Loucy (cell line): ENCODE data around the gene ASB16.

Experiments used
- H2AFZ ChIP-seq: fragments of 200-600 bp; sonication (generic); 2 replicates; pipeline ENCODE4 v1.6.0; 2016; ENCODE audit warnings: antibody characterized with exemption, mild to moderate bottlenecking, low read length, moderate library complexity
- H3F3A ChIP-seq: fragments of 200-600 bp; 2 replicates; pipeline ENCODE4 v1.6.0; 2016; ENCODE audit warnings: antibody characterized with exemption, low read depth, mild to moderate bottlenecking
- H3K27me3 ChIP-seq: fragments of 200-600 bp; sonication (generic); 2 replicates; pipeline ENCODE4 v1.6.1; 2014; ENCODE audit warnings: low read length, mild to moderate bottlenecking; ENCODE audit not compliant: insufficient read depth, poor library complexity, severe bottlenecking
- H3K36me3 ChIP-seq: fragments of 200-600 bp; sonication (generic); 2 replicates; pipeline ENCODE4 v1.6.1; 2016; ENCODE audit warnings: low read length; ENCODE audit not compliant: insufficient read depth
- H3K4me1 ChIP-seq: fragments of 200-600 bp; sonication (generic); 2 replicates; pipeline ENCODE4 v1.5.1; 2014; ENCODE audit warnings: low read length, mild to moderate bottlenecking; ENCODE audit not compliant: insufficient read depth, poor library complexity, severe bottlenecking
- H3K4me2 ChIP-seq: fragments of 200-600 bp; sonication (generic); 2 replicates; pipeline ENCODE4 v1.6.0; 2014; ENCODE audit warnings: antibody characterized with exemption, low read length, low read depth, mild to moderate bottlenecking; ENCODE audit not compliant: poor library complexity, severe bottlenecking
- H3K4me3 ChIP-seq: fragments of 200-600 bp; sonication (generic); 2 replicates; pipeline ENCODE4 v1.5.1; 2014; ENCODE audit warnings: low read length, mild to moderate bottlenecking, mixed read lengths; ENCODE audit not compliant: poor library complexity, severe bottlenecking
- H3K79me2 ChIP-seq: fragments of 200-600 bp; sonication (generic); 2 replicates; pipeline ENCODE4 v1.6.1; 2014; ENCODE audit warnings: low read length; ENCODE audit not compliant: insufficient read depth
- H3K9ac ChIP-seq: fragments of 200-600 bp; sonication (generic); 2 replicates; pipeline ENCODE4 v1.6.0; 2014; ENCODE audit warnings: mild to moderate bottlenecking, low read depth, low read length, moderate library complexity; ENCODE audit not compliant: poor library complexity, severe bottlenecking
- H3K9me2 ChIP-seq: fragments of 200-600 bp; sonication (generic); replicated peaks from 2 replicates; pipeline ENCODE4 v1.6.1; 2016; ENCODE audit warnings: low read depth, low read length, mixed read lengths
- H3K9me3 ChIP-seq: fragments of 200-600 bp; sonication (generic); 2 replicates; pipeline ENCODE4 v1.6.1; 2014; ENCODE audit warnings: mild to moderate bottlenecking, antibody characterized with exemption, low read length, low read depth; ENCODE audit not compliant: insufficient read depth
- H4K20me1 ChIP-seq: fragments of 200-600 bp; sonication (generic); 2 replicates; pipeline ENCODE4 v1.6.0; 2014; ENCODE audit warnings: antibody characterized with exemption, low read length, mild to moderate bottlenecking; ENCODE audit not compliant: insufficient read depth, poor library complexity, severe bottlenecking
- EZH2phosphoT487 ChIP-seq: fragments of 200-600 bp; IDR thresholded peaks from 2 replicates; pipeline ENCODE4 v1.6.1; 2018; ENCODE audit warnings: antibody characterized with exemption, mild to moderate bottlenecking, moderate library complexity, borderline replicate concordance
- TF ChIP-seq, protein P1 (sequence below): fragments of 200-600 bp; sonication (generic); conservative IDR thresholded peaks from 2 replicates; pipeline ENCODE4 v1.5.1; 2014; ENCODE audit warnings: mild to moderate bottlenecking, antibody characterized with exemption, low read length

Gene ASB16

DNA sequence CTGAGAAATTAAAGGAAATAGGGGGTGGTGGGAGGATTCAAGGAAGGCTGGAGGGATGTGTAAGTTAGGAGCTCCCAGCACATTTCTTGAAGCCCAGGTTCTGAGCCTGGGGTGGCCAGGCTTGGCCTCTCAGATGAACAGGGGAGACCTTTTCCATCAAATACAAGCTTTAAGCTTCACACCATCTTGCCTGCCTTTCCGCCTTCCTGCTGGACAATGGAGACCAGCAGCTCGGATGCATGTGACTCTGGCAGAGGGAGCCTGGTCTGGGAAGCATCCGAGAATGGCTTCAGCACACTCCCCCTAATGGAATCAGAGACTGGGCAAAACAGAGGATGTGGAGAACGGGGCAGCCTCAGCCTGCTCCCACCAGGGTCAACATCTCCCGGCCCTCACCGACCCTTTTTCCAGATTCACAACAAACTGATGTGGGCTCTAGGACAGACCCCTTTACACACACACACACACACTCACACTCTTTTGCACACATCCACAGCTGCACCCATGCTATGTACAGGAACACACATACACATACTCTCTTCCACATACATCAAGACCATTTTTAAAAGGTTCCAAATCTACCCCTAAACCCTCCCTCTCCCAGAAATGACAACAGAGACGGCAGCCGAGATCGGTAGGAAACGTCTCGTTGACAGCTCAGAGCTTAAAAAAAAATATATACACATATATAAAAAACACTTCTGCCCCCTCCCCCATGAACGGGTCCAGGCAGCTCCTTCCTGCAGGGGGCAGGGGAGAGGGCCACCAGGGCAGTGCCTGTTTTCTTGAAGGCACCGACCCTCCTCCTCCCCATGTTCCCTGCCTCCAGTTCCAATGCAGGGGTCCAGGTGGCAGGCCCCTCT, 35.7 kb downstream of the ASB16 start:
- Histone ChIP-seq H3K9me2 (no peaks in the 10 kb centered on the region), H3K27me3 (no peaks in the 10 kb centered on the region), H2AFZ (no peak overlapping the region), H3K9ac (no peak overlapping the region), H3K4me3 (no peak overlapping the region), H3F3A (0 out of 2 replicates have a peak, but pooled peaks cover 4% of the 10 kb centered on the region), H3K4me1 (peaks cover 5% of the 10 kb centered on the region), H3K4me2 (no peak overlapping the region), H4K20me1 (no peaks in the 10 kb centered on the region), H3K79me2 (no peaks in the 10 kb centered on the region), H3K9me3 (no peaks in the 10 kb centered on the region), H3K36me3 (peaks cover 39% of the 10 kb centered on the region; the same call in 1 of the 2 replicates)
- TF ChIP-seq, protein P1, sequence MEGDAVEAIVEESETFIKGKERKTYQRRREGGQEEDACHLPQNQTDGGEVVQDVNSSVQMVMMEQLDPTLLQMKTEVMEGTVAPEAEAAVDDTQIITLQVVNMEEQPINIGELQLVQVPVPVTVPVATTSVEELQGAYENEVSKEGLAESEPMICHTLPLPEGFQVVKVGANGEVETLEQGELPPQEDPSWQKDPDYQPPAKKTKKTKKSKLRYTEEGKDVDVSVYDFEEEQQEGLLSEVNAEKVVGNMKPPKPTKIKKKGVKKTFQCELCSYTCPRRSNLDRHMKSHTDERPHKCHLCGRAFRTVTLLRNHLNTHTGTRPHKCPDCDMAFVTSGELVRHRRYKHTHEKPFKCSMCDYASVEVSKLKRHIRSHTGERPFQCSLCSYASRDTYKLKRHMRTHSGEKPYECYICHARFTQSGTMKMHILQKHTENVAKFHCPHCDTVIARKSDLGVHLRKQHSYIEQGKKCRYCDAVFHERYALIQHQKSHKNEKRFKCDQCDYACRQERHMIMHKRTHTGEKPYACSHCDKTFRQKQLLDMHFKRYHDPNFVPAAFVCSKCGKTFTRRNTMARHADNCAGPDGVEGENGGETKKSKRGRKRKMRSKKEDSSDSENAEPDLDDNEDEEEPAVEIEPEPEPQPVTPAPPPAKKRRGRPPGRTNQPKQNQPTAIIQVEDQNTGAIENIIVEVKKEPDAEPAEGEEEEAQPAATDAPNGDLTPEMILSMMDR, result peak; percentile 32; the same call in 1 of the 2 replicates
- TF ChIP-seq EZH2phosphoT487, result no peak

DNA sequence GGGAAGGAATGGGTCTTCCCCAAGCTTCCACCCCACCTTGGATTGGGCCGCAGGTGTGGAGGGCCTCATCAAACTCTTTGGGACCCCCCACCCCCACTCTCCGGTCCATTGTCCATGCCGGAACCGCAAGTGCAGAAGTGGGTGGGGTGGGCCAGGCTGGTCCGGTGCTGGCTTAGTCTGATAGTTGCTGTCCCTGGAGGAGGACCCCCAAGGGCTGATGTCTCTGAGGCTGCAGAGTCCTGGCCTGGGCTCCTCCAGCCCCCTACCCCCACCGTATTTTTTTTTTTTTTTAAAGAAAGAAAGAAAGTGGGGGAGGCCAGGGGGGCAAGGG, 36.3 kb downstream of the ASB16 start:
- H3K9me2 ChIP-seq, result no peaks in the 10 kb centered on the region
- TF ChIP-seq, protein P1, result no peak
- no peak for TF ChIP-seq EZH2phosphoT487
- H2AFZ ChIP-seq, result no peak overlapping the region
- no peak overlapping the region for H3K9ac ChIP-seq
- H3K79me2 ChIP-seq, result no peaks in the 10 kb centered on the region
- H3F3A ChIP-seq, result 0 out of 2 replicates have a peak, but pooled peaks cover 4% of the 10 kb centered on the region
- H3K9me3 ChIP-seq, result no peaks in the 10 kb centered on the region
- H3K4me1 ChIP-seq, result peaks cover 4% of the 10 kb centered on the region
- no peaks in the 10 kb centered on the region for H3K27me3 ChIP-seq
- no peaks in the 10 kb centered on the region for H4K20me1 ChIP-seq
- H3K4me2 ChIP-seq, result no peak overlapping the region
- peaks cover 45% of the 10 kb centered on the region; the same call in 1 of the 2 replicates for H3K36me3 ChIP-seq
- H3K4me3 ChIP-seq, result no peak overlapping the region

DNA sequence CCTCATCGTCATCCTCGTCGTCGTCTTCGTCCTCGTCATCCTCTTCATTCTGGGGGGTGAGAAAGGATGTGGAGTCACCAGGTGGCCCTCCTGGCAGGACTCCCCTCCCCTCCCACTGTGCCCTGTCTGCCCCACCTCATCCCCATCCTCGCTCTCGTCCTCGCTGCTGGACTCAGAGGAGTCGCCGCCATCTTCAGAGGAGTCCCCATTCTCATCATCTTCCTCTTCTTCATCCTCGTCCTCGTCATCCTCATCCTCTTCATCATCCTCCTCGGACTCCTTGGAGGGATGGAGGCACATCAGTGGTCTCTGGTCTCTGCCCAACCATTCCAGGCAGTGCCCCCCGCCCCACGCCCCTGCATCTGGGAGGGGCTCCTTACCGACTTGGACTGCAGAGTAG, 36.8 kb downstream of the ASB16 start:
- no peak overlapping the region for H3K9ac ChIP-seq
- peaks cover 4% of the 10 kb centered on the region for H3K4me1 ChIP-seq
- H3K4me2 ChIP-seq, result no peak overlapping the region
- no peak for TF ChIP-seq EZH2phosphoT487
- TF ChIP-seq, protein P1, result no peak
- no peaks in the 10 kb centered on the region for H3K9me3 ChIP-seq
- H3K79me2 ChIP-seq, result no peaks in the 10 kb centered on the region
- no peak overlapping the region for H2AFZ ChIP-seq
- peaks cover 49% of the 10 kb centered on the region; the same call in 1 of the 2 replicates for H3K36me3 ChIP-seq
- H3K27me3 ChIP-seq, result no peaks in the 10 kb centered on the region
- H3F3A ChIP-seq, result 0 out of 2 replicates have a peak, but pooled peaks cover 4% of the 10 kb centered on the region
- no peaks in the 10 kb centered on the region for H3K9me2 ChIP-seq
- H3K4me3 ChIP-seq, result no peak overlapping the region
- no peaks in the 10 kb centered on the region for H4K20me1 ChIP-seq
